GM18867 (cell line): Measurements from ENCODE around the gene MED27.

ENCODE experiments used
- ATAC-seq: cut with Tn5 transposase; IDR thresholded peaks from one replicate; pipeline ENCODE4 v1.9.1; 2021; ENCODE audit warnings: mild to moderate bottlenecking, moderate library complexity; ENCODE audit not compliant: unreplicated experiment

MED27 gene

GRCh38 chr9:131840751-131841702 lies 238.6 kb downstream of the MED27 start:
- no peak for ATAC-seq

- ATAC-seq = no peak
Observed at GRCh38 chr9:131840220-131840619, 239.4 kb downstream of the MED27 start.

GRCh38 chr9:131839281-131840084 lies 240.2 kb downstream of the MED27 start:
- no peak for ATAC-seq

GRCh38 chr9:131838530-131839280 lies 241.0 kb downstream of the MED27 start:
- ATAC-seq = no peak

- ATAC-seq = no peak
Observed at GRCh38 chr9:131837836-131838235, 241.8 kb downstream of the MED27 start.

- ATAC-seq = no peak
Observed at GRCh38 chr9:131837316-131837715, 242.4 kb downstream of the MED27 start.

GRCh38 chr9:131836607-131837315 lies 242.9 kb downstream of the MED27 start:
- ATAC-seq = no peak

- no peak for ATAC-seq
Observed at GRCh38 chr9:131836021-131836420, 243.6 kb downstream of the MED27 start.

GRCh38 chr9:131835151-131835910 lies 244.3 kb downstream of the MED27 start:
- ATAC-seq = no peak

GRCh38 chr9:131834721-131835120 lies 244.9 kb downstream of the MED27 start:
- no peak for ATAC-seq

- ATAC-seq = no peak
Observed at GRCh38 chr9:131833906-131834305, 245.8 kb downstream of the MED27 start.

GRCh38 chr9:131833083-131833482 lies 246.6 kb downstream of the MED27 start:
- no peak for ATAC-seq

GRCh38 chr9:131831380-131832165 lies 248.1 kb downstream of the MED27 start:
- no peak for ATAC-seq

GRCh38 chr9:131827821-131828369 lies 251.8 kb downstream of the MED27 start:
- ATAC-seq = no peak

GRCh38 chr9:131826966-131827525 lies 252.6 kb downstream of the MED27 start:
- no peak for ATAC-seq

GRCh38 chr9:131826053-131826452 lies 253.6 kb downstream of the MED27 start:
- no peak for ATAC-seq

GRCh38 chr9:131824953-131825495 lies 254.6 kb downstream of the MED27 start:
- no peak for ATAC-seq

- no peak for ATAC-seq
Observed at GRCh38 chr9:131824155-131824594, 255.5 kb downstream of the MED27 start.
